GM19395 (cell line): ENCODE results near the gene TECPR1.

Experiments
- ATAC-seq: cut with Tn5 transposase; IDR thresholded peaks from one replicate; pipeline ENCODE4 v1.9.1; 2021; ENCODE audit warnings: mild to moderate bottlenecking, moderate library complexity; ENCODE audit not compliant: unreplicated experiment

Gene TECPR1, protein sequence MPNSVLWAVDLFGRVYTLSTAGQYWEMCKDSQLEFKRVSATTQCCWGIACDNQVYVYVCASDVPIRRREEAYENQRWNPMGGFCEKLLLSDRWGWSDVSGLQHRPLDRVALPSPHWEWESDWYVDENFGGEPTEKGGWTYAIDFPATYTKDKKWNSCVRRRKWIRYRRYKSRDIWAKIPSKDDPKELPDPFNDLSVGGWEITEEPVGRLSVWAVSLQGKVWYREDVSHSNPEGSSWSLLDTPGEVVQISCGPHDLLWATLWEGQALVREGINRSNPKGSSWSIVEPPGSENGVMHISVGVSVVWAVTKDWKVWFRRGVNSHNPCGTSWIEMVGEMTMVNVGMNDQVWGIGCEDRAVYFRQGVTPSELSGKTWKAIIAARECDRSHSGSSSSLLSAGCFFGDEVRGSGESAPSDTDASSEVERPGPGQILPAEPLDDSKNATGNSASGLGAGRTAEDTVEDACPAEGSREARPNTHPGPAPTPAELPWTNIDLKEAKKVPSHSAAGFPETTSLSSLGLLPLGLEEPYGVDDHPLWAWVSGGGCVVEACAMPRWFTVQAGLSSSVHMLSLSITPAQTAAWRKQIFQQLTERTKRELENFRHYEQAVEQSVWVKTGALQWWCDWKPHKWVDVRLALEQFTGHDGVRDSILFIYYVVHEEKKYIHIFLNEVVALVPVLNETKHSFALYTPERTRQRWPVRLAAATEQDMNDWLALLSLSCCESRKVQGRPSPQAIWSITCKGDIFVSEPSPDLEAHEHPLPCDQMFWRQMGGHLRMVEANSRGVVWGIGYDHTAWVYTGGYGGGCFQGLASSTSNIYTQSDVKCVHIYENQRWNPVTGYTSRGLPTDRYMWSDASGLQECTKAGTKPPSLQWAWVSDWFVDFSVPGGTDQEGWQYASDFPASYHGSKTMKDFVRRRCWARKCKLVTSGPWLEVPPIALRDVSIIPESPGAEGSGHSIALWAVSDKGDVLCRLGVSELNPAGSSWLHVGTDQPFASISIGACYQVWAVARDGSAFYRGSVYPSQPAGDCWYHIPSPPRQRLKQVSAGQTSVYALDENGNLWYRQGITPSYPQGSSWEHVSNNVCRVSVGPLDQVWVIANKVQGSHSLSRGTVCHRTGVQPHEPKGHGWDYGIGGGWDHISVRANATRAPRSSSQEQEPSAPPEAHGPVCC

DNA sequence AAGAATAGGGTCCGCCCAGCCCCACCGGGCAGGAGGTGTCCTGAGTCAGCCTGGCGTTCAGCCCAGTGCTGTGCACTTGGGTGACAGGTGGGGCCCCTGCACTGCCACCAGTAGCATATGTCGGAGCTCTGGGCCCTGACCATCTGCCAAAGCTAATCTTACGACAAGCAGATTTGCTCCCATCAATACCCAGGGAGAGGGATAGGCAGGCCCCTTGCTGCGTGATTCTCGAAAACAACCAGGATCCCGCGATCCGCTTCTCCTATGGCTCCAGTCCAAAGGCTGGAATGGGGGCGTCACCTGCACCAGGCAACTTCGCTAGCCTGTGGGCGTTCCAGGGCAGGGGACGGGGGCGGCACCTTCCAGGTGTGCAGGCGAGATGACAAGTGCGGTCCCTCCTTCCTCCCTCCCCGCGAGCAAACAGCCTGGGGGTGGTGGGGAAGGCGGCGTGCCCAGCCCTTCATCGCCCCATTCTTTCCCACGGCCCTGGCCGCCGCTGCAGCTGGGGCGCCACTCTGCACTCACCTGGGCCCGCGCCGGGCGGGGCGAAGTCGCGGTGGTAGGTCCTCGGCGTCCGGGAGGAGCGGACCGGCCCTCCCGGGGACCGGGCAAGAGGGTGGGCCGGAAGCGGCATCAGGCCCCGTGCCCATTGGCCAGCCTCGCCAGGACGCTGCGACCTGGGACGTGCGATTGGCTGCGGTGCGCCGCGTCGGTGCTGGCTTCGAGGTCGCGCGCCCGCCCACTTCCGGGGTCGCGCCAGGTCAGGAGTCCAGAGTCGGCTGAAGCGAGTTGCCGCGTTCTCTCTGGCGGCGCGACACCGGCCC lies at the start of gene TECPR1:
Gene TECPR1 (minus strand): TSS at position 632 of the 824 bp plus-strand sequence. CDS start 6,086 bp downstream, outside the sequence.
- ATAC-seq = peak; percentile 94

GRCh38 chr7:98300595-98301372 lies 48.8 kb upstream of the TECPR1 start:
- no peak for ATAC-seq

GRCh38 chr7:98297626-98298286 lies 45.7 kb upstream of the TECPR1 start:
- ATAC-seq = no peak

DNA sequence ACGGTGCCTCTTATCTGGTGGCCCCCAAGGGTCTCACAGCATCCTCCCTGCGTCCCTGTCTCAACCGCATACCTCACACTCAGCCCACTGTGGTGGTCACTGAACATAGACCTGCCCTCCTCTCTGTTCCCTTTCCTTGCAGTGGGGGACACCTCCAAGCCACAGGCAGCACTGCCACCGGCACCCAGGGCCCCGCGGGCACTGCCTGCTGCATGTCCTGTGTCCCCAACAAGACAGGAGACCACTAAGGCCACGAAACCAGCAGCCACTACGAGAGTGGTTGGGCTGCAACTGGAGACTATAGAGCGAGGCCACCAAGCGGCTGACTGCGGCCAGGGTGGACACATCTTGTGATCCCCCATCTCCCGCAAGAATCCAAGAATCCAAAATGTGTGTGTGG lies 44.8 kb upstream of the TECPR1 start:
- no peak for ATAC-seq

DNA sequence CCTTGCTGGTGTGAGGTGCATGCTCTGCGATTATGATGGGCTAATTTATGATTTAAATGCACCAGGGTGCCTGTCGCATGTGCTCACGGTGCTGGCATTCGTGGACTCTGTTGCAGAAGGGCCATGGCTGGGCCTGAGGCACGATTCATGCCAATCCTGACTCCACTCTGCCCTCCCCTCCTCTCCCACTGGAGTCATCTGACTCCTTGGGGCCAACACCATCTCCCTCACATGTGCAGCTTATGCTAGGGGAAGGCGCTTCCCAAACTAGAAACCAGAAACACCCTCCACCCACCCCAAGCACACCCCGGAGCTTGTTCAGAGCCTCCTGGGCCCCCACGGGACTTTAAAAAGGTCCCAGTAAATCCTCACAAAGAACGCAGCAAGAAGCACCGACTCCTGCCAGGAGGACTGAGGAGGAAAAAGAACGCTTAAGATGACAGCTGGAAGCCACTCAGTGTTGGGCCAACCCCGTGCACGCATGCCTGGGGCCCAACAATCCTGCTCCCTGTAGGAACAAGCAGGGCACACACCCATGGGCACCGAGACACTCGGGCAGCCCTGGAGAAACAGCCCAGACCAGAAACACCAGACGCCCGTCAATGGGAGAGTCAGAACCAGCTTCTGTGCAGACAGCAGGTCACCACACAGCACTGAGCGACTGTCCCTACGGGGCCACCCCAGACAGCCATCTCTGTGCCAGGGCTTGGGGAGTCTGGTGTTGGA lies 43.6 kb upstream of the TECPR1 start:
- no peak for ATAC-seq

DNA sequence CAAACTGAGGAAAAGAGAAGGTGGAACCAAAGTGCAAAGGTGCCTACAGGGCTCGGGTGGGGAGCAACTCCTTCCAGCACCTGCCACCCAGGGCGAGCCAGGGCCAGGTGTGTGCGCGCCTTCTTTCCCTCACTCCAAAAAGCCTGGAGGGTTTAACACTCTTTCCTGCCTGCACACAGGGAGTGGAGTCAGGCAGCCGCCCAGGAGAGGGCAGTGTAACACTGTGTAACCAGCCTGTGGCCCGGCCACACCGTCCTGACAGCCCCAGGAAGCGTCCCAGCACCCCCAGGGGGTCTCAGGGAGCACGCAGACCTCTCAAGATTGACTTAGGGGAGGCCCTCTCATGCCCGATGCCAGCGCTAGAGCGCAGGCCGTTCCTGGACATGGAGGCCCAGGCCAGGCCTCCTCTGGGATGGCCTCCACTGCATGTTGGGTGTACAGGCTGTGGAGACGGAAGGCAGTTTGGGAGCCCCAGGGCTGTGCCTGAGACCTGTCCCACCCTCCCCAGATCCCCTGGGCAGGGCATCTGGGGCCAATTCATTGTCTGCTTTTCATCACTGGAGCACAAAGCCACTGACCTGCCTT lies 42.9 kb upstream of the TECPR1 start:
- no peak for ATAC-seq

DNA sequence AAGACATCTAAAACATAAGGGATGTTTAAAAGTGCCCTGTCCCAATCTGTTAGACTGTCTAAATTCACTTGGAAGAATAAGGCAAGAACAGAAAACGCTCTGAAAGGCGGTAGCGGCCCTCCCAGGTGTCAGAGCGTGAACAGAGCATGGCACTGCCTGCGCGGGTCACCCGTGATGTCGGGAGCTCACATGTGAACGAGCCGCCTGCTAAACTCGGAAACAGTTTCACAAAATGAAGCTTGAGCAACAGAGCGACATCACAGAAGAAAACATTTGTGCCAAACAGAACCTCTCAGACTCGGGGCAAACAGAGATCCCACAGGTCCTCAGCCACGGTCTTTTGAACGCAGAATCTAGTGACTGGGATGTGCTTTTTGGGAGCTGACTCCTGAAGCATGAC lies 42.3 kb upstream of the TECPR1 start:
- ATAC-seq = no peak

GRCh38 chr7:98293746-98294145 lies 41.7 kb upstream of the TECPR1 start:
- ATAC-seq = no peak

GRCh38 chr7:98293265-98293664 lies 41.2 kb upstream of the TECPR1 start:
- ATAC-seq = no peak

- no peak for ATAC-seq
Measured at GRCh38 chr7:98291717-98292116, 39.7 kb upstream of the TECPR1 start.

- no peak for ATAC-seq
Measured at GRCh38 chr7:98289333-98289875, 37.4 kb upstream of the TECPR1 start.

DNA sequence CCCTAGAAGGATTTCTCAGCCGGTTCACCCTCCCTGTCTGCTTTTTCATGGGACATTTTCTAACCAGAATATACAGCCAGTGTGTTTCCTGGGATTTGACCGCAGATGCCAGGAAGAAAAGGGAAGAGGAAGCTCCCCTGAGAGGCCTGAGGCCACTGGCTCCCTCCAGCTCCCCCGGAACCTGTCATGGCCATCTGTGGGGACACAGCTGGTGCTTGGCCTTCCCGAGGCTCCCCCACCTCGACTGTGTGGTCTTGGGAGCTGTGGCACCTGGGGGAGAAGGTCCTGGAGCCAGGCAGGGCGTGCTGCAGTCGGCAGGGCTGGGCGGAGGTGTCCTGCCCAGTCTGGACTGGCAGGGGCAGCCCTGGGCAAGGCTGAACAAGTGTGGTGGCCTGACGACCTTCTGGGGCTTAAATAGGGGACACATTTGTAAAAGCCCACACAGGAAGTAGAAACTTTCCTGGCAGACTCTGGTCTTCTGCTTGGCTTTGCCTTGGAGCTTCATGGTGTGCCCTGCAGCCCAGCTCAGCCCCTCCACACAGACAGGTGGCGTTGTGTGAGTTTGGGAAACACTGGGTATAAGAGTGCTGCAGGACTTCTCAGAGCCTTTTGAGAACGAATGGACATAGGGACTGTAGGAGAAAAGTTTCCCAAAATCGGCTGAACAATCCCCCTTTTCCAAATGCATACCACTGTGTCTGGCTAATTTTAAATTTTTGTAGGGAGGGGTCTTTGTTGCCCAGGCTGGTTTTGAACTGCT lies 36.2 kb upstream of the TECPR1 start:
- no peak for ATAC-seq

DNA sequence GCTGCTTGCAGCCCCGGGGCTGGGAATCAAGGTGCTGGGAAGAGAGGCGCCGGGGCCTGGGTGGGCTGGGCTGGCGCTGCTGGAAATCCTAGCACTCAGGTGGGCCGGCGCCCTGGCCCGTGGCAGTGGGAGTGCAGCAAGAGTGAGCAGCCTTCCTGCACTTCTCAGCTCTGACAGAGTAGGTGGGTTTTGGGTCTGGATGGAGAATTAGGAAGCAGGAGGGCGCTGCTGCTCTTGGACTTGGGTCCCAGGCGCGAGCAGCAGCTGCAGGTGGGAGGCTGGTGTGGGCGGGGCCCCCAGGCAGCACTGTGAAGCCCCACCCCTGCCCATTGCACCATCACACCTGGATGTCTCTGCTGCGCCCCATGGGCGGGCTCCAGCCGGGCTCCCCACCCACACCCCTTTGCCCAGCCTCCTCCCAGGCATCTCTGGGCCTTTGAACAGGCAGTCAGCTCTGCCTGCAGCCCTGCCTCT lies 35.5 kb upstream of the TECPR1 start:
- ATAC-seq = no peak

DNA sequence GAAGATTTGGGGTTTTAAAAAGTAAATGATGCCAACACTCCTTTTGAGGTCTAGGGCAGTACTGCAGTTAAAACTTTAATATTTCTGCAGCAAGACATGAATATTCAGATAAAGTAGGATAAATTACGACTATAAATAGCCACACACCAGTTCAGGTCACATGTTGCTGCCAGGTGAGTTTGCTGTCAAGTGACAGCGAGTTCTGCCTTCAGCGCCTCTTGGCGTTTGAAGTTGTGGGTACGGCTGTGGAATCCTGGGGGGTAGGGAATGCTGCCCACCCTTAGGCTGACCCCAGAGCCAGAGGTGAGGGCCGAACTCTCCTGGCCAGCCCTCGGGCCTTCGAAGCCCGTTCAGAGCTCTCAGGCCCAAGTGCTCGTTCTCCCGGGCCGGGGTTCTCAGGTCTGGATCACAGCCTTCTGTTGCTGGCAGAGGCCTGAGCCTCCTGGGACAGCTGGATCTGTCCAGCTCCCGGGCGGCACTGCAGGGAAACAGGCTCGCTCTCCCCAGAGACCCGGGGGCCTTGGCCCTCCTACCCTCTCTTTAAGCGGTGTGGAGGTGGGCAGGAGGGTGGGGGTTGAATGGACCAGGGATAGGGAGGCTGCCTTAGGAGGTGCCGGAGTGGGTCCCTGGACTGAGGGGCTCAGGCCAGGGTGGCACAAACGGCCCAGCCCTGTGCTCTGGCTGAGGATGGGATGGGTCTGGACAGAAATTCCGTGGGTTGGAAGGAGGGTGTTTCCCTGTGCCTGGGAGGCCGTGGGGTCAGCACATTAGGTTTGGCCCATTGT lies 34.9 kb upstream of the TECPR1 start:
- ATAC-seq = no peak

DNA sequence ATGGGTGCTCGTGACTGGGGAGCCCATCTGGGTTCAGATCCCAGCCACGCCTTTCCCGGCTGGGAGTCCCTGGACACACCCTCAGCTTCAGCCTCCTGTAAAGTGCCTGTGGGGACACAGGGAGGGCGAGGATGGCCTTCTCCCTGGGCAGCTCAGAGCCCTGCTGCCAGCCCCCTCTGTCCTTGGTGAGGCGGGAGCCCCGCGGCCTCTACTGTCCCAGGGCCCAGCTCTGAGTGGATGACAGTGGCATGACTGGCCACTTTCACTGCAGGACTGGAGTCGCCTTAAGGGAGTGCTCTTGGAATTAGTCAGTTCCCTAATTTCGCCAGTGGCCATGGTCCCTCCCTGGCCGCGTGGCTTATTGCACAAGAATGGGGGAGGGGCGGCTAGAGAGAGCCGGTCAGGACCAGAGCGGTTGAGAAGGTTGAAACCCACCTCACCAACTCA lies 34.1 kb upstream of the TECPR1 start:
- no peak for ATAC-seq
